A204.1 (cell line): ENCODE data around the gene ANO1.

Experiments used
- FAIRE-seq: peaks from 2 replicates; lab custom pipeline; 2012; peaks lifted over from hg19 to GRCh38; lab: Jason Lieb, UNC

ANO1 gene

GRCh38 chr11:70139785-70140410 lies 61.8 kb downstream of the ANO1 start:
- FAIRE-seq, result no peak

- no peak for FAIRE-seq
These were observed 62.8 kb downstream of the ANO1 start for GRCh38 chr11:70140711-70141485.

- FAIRE-seq, result no peak
These were observed 63.5 kb downstream of the ANO1 start for GRCh38 chr11:70141486-70142220.

GRCh38 chr11:70142221-70142875 lies 64.2 kb downstream of the ANO1 start:
- no peak for FAIRE-seq

- FAIRE-seq, result no peak
These were observed 66.1 kb downstream of the ANO1 start for GRCh38 chr11:70144262-70144661.

GRCh38 chr11:70145071-70145470 lies 67.0 kb downstream of the ANO1 start:
- FAIRE-seq, result no peak

GRCh38 chr11:70145841-70146240 lies 67.7 kb downstream of the ANO1 start:
- FAIRE-seq, result no peak

GRCh38 chr11:70146299-70146698 lies 68.2 kb downstream of the ANO1 start:
- no peak for FAIRE-seq

- no peak for FAIRE-seq
These were observed 68.9 kb downstream of the ANO1 start for GRCh38 chr11:70146895-70147520.

- no peak for FAIRE-seq
These were observed 69.6 kb downstream of the ANO1 start for GRCh38 chr11:70147668-70148067.

- FAIRE-seq, result no peak
These were observed 73.6 kb downstream of the ANO1 start for GRCh38 chr11:70151671-70152070.

- no peak for FAIRE-seq
These were observed 75.1 kb downstream of the ANO1 start for GRCh38 chr11:70153133-70153727.

- FAIRE-seq, result no peak
These were observed 77.3 kb downstream of the ANO1 start for GRCh38 chr11:70155386-70155785.

GRCh38 chr11:70156291-70157037 lies 78.3 kb downstream of the ANO1 start:
- FAIRE-seq, result no peak

GRCh38 chr11:70158201-70158600 lies 80.1 kb downstream of the ANO1 start:
- no peak for FAIRE-seq

- no peak for FAIRE-seq
These were observed 80.8 kb downstream of the ANO1 start for GRCh38 chr11:70158757-70159389.

- no peak for FAIRE-seq
These were observed 81.8 kb downstream of the ANO1 start for GRCh38 chr11:70159627-70160570.

- no peak for FAIRE-seq
These were observed 83.0 kb downstream of the ANO1 start for GRCh38 chr11:70161043-70161625.

- no peak for FAIRE-seq
These were observed 86.6 kb downstream of the ANO1 start for GRCh38 chr11:70164705-70165104.
